Astrocyte (in vitro differentiated cells and primary cell): ENCODE results near the gene FBXO17. TPM values are rescaled to one million over a fixed set of nuclear protein-coding genes. Genes with fewer than 3 reads are reported as not detected.

Experiments
- DNase-seq: peaks from one replicate; pipeline ENCODE4 v3.0.0-alpha.2; 2010; ENCODE audit warnings: low read depth
- FAIRE-seq: peaks from 2 replicates; lab custom pipeline; 2011; peaks lifted over from hg19 to GRCh38; lab: Jason Lieb, UNC
- H2AFZ ChIP-seq: 2 replicates; pipeline ENCODE4 v1.6.0; 2012; ENCODE audit warnings: low read depth, low read length, inconsistent platforms
- H3K27ac ChIP-seq: 2 replicates; pipeline ENCODE4 v1.5.1; 2011; ENCODE audit warnings: low read depth, low read length, inconsistent platforms
- H3K27me3 ChIP-seq: 2 replicates; pipeline ENCODE4 v1.6.0; 2011; ENCODE audit warnings: low read length, inconsistent platforms; ENCODE audit not compliant: insufficient read depth
- H3K36me3 ChIP-seq: 2 replicates; pipeline ENCODE4 v1.5.1; 2011; ENCODE audit warnings: low read length, inconsistent platforms; ENCODE audit not compliant: insufficient read depth
- H3K4me1 ChIP-seq: 2 replicates; pipeline ENCODE4 v1.5.1; 2011; ENCODE audit warnings: low read length, inconsistent platforms; ENCODE audit not compliant: insufficient read depth
- H3K4me2 ChIP-seq: 2 replicates; pipeline ENCODE4 v1.6.0; 2012; ENCODE audit warnings: low read length, inconsistent platforms
- H3K4me3 ChIP-seq: 2 replicates; pipeline ENCODE4 v1.5.1; 2011; ENCODE audit warnings: low read depth, mild to moderate bottlenecking, low read length, inconsistent platforms; ENCODE audit not compliant: insufficient read depth
- H3K79me2 ChIP-seq: 2 replicates; pipeline ENCODE4 v1.6.0; 2012; ENCODE audit warnings: mild to moderate bottlenecking, low read length, inconsistent platforms; ENCODE audit not compliant: insufficient read depth
- H3K9ac ChIP-seq: 2 replicates; pipeline ENCODE4 v1.6.0; 2012; ENCODE audit warnings: mild to moderate bottlenecking, low read length, inconsistent platforms
- H3K9me3 ChIP-seq: 2 replicates; pipeline ENCODE4 v1.5.1; 2012; ENCODE audit warnings: low read depth, mild to moderate bottlenecking, low read length, inconsistent platforms; ENCODE audit not compliant: insufficient read depth
- H4K20me1 ChIP-seq: 2 replicates; pipeline ENCODE4 v1.6.0; 2012; ENCODE audit warnings: low read length, inconsistent platforms; ENCODE audit not compliant: insufficient read depth
- H3K27ac Mint-ChIP-seq: one replicate; pipeline ENCODE4 v1.8.0; 2021; ENCODE audit warnings: mild to moderate bottlenecking, mixed read lengths; ENCODE audit not compliant: unreplicated experiment
- H3K27me3 Mint-ChIP-seq: one replicate; pipeline ENCODE4 v1.8.0; 2021; ENCODE audit warnings: low read depth, mixed read lengths; ENCODE audit not compliant: unreplicated experiment
- H3K36me3 Mint-ChIP-seq: one replicate; pipeline ENCODE4 v1.8.0; 2021; ENCODE audit warnings: low read depth, mixed read lengths; ENCODE audit not compliant: unreplicated experiment
- H3K4me1 Mint-ChIP-seq: one replicate; pipeline ENCODE4 v1.8.0; 2021; ENCODE audit warnings: low read depth, mixed read lengths; ENCODE audit not compliant: unreplicated experiment
- H3K4me3 Mint-ChIP-seq: one replicate; pipeline ENCODE4 v1.8.0; 2021; ENCODE audit warnings: mild to moderate bottlenecking, moderate library complexity, mixed read lengths; ENCODE audit not compliant: unreplicated experiment
- H3K9me3 Mint-ChIP-seq: one replicate; pipeline ENCODE4 v1.8.0; 2021; ENCODE audit warnings: mild to moderate bottlenecking, mixed read lengths; ENCODE audit not compliant: unreplicated experiment
- CTCF ChIP-seq: IDR thresholded peaks from 2 replicates; pipeline ENCODE4 v1.5.1; 2011; ENCODE audit warnings: low read depth, mild to moderate bottlenecking, inconsistent platforms, low read length, moderate library complexity; ENCODE audit not compliant: insufficient read depth
- EZH2 ChIP-seq: IDR thresholded peaks from 2 replicates; pipeline ENCODE4 v1.6.1; 2012; ENCODE audit warnings: mild to moderate bottlenecking, low read length, inconsistent platforms; ENCODE audit not compliant: insufficient read depth
- total RNA-seq: library from RNA; stranded (reverse); gene quantifications from 2 replicates; pipeline ENCODE4 v1.2.1, GENCODE V29; 2021

The FBXO17 gene
- total RNA-seq, 1 donor from 2014 or later: 14.7 TPM

GRCh38 chr19:38907227-38907626 lies 68.3 kb downstream of the FBXO17 start:
- Histone ChIP-seq H4K20me1 (peaks cover 7% of the 10 kb centered on the region), H3K79me2 (peaks cover 6% of the 10 kb centered on the region), H3K9ac (no peak overlapping the region), H3K9me3 (no peaks in the 10 kb centered on the region), H3K4me3 (no peak overlapping the region), H3K27ac (no peak overlapping the region), H3K4me1 (no peaks in the 10 kb centered on the region), H3K4me2 (no peak overlapping the region), H3K27me3 (peaks cover 4% of the 10 kb centered on the region), H2AFZ (no peak overlapping the region), H3K36me3 (no peaks in the 10 kb centered on the region)
- no peak for TF ChIP-seq CTCF
- TF ChIP-seq EZH2: no peak
- peaks cover 23% of the 10 kb centered on the region for H3K36me3 Mint-ChIP-seq
- H3K27ac Mint-ChIP-seq: no peak overlapping the region
- no peak overlapping the region for H3K4me3 Mint-ChIP-seq
- H3K9me3 Mint-ChIP-seq: peaks cover 5% of the 10 kb centered on the region
- DNase-seq (no peak), FAIRE-seq (no peak)
- no peaks in the 10 kb centered on the region for H3K27me3 Mint-ChIP-seq
- H3K4me1 Mint-ChIP-seq: no peaks in the 10 kb centered on the region

GRCh38 chr19:38905620-38906019 lies 69.9 kb downstream of the FBXO17 start:
- no peak overlapping the region for H2AFZ ChIP-seq
- Mint-ChIP-seq H3K9me3 (peaks cover 5% of the 10 kb centered on the region), H3K27ac (no peak overlapping the region), H3K36me3 (peaks cover 23% of the 10 kb centered on the region), H3K27me3 (no peaks in the 10 kb centered on the region), H3K4me1 (peaks cover 3% of the 10 kb centered on the region), H3K4me3 (no peak overlapping the region)
- H3K79me2 ChIP-seq: peaks cover 17% of the 10 kb centered on the region
- H3K4me2 ChIP-seq: no peak overlapping the region
- H3K9me3 ChIP-seq: no peaks in the 10 kb centered on the region
- TF ChIP-seq CTCF: no peak
- no peak overlapping the region for H3K27ac ChIP-seq
- H4K20me1 ChIP-seq: peaks cover 7% of the 10 kb centered on the region
- no peak overlapping the region for H3K9ac ChIP-seq
- H3K36me3 ChIP-seq: no peaks in the 10 kb centered on the region
- H3K27me3 ChIP-seq: no peaks in the 10 kb centered on the region
- no peak overlapping the region for H3K4me3 ChIP-seq
- DNase-seq (no peak), FAIRE-seq (no peak)
- peaks cover 2% of the 10 kb centered on the region for H3K4me1 ChIP-seq

- peaks cover 7% of the 10 kb centered on the region for H4K20me1 ChIP-seq
- H3K9ac ChIP-seq: no peak overlapping the region
- no peak overlapping the region for H3K27ac ChIP-seq
- no peak overlapping the region for H3K27ac Mint-ChIP-seq
- H3K4me3 ChIP-seq: no peak overlapping the region
- no peak overlapping the region for H3K4me2 ChIP-seq
- peaks cover 25% of the 10 kb centered on the region for H3K79me2 ChIP-seq
- peaks cover 5% of the 10 kb centered on the region for H3K9me3 Mint-ChIP-seq
- TF ChIP-seq EZH2 (no peak), CTCF (no peak)
- H3K4me3 Mint-ChIP-seq: no peak overlapping the region
- H2AFZ ChIP-seq: no peak overlapping the region
- H3K36me3 Mint-ChIP-seq: peaks cover 23% of the 10 kb centered on the region
- no peaks in the 10 kb centered on the region for H3K36me3 ChIP-seq
- DNase-seq (no peak), FAIRE-seq (no peak)
- H3K27me3 ChIP-seq: no peaks in the 10 kb centered on the region
- H3K9me3 ChIP-seq: no peaks in the 10 kb centered on the region
- H3K4me1 Mint-ChIP-seq: peaks cover 4% of the 10 kb centered on the region
- H3K27me3 Mint-ChIP-seq: no peaks in the 10 kb centered on the region
- H3K4me1 ChIP-seq: peaks cover 3% of the 10 kb centered on the region
Measured at GRCh38 chr19:38904581-38905539, 70.7 kb downstream of the FBXO17 start.
